ENCODE data around the gene EVX2. TPM values are rescaled to one million over a fixed set of nuclear protein-coding genes. Genes with fewer than 3 reads are reported as not detected.
A peak's percentile ranks its signal among the peaks of the same experiment; 100 is the strongest.

EVX2 gene
- total and polyA plus RNA-seq, 2 of the 4 experiments (the other 2 are of a cell fraction): not detected

DNA sequence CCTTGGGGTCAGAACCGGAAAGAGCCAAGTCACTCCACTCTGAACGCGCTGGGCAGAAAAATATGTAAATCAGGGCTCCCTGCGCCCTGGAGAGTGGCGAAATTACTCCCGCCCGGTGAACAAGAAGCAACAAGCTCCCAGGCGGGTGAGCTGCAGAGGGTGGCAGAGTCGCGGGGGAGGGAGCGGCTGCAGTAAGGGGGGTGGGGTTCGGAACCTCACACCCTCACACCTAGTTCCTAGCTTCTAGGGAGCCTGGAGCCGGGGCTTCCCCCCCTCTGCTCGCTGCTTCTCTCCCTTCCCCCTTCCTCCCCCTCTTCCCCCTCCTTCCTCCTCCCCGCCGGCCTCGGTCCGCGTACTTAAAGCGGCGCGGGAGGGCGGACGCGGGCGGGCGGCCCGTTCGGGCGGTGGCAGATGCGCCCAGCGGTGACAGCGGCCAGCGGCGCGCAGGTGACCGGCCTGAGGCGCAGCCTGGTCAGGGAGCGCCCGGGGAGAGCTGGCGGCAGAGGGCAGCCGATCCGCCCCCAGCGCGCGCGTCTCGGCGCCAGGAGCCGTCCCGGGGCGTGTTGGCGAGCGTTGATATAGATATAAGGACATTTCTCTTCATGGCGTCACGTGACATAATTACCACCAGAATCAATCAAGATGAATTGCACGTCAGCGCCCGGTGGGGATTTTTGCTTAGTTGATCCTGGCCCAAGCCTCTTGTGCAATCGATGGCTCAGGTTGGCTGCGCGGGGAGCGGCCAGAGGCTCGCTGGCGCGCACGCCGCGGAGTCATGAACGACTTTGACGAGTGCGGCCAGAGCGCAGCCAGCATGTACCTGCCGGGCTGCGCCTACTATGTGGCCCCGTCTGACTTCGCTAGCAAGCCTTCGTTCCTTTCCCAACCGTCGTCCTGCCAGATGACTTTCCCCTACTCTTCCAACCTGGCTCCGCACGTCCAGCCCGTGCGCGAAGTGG is 23.1 kb upstream of the EVX2 start, which contains the start of gene HOXD11:
HOXD11 (plus strand) TSS at position 700 of the 959 bp plus-strand sequence; CDS start at position 776, 76 bp downstream.
- intact Hi-C loops (cut with micrococcal nuclease): no loop called here
- Histone ChIP-seq H3K9ac (ENCODE audit: low read depth, low read length) (no peak within 1 kb of the TSS), H2BK5ac (ENCODE audit: low read depth, low read length, poor library complexity, severe bottlenecking) (no peak within 1 kb of the TSS), H3K9me1 (ENCODE audit: insufficient read depth, low read length) (no peaks in the 10 kb centered on the region), H4K20me1 (ENCODE audit: insufficient read depth, low read length) (no peaks in the 10 kb centered on the region), H3K18ac (ENCODE audit: low read depth, low read length) (no peak within 1 kb of the TSS), H4K8ac (ENCODE audit: low read depth in 2 of 2, low read length in 2 of 2) (no peak within 1 kb of the TSS), H2AK9ac (replicated peaks; ENCODE audit: low read depth, low read length, poor library complexity) (no peak within 1 kb of the TSS), H4K5ac (ENCODE audit: low read depth, low read length) (no peak within 1 kb of the TSS), H3K4ac (ENCODE audit: low read depth, low read length) (no peak within 1 kb of the TSS), H3K4me3 (ENCODE audit: insufficient read depth, low read depth, low read length) (no peak within 1 kb of the TSS), H3K14ac (replicated peaks; ENCODE audit: low read depth, low read length) (no peak within 1 kb of the TSS), H3K27ac (ENCODE audit: insufficient read depth, low read length) (no peak within 1 kb of the TSS), H3K4me2 (ENCODE audit: low read depth, low read length) (no peak within 1 kb of the TSS; the same call in 1 of the 2 replicates), H2BK15ac (ENCODE audit: low read depth, low read length) (no peak within 1 kb of the TSS), H3K27me3 (ENCODE audit: control insufficient read depth, insufficient read depth, low read length) (peaks cover 92% of the 10 kb centered on the region), H3K56ac (ENCODE audit: extremely low read depth, insufficient read depth, low read length) (no peak within 1 kb of the TSS), H3K4me1 (ENCODE audit: control insufficient read depth, insufficient read depth, low read length) (no peaks in the 10 kb centered on the region), H2BK20ac (ENCODE audit: low read depth, low read length) (no peak within 1 kb of the TSS), H3K23ac (ENCODE audit: low read depth, low read length) (no peak within 1 kb of the TSS), H2AK5ac (ENCODE audit: low read depth, low read length) (no peak within 1 kb of the TSS), H4K91ac (ENCODE audit: insufficient read depth, low read depth, low read length) (no peak within 1 kb of the TSS), H2BK120ac (ENCODE audit: low read depth, low read length) (no peak within 1 kb of the TSS), H3K36me3 (ENCODE audit: control insufficient read depth, insufficient read depth, low read length) (no peaks in the 10 kb centered on the region), H3K79me1 (ENCODE audit: low read depth in 1 of 2, low read length in 2 of 2) (no peaks in the 10 kb centered on the region), H3K9me3 (ENCODE audit: control insufficient read depth, insufficient read depth, low read length) (peaks cover 5% of the 10 kb centered on the region), H2AFZ (replicated peaks; ENCODE audit: low read length, poor library complexity) (no peak within 1 kb of the TSS)
- WGBS, 2 experiments (ENCODE audit: extremely low coverage in 2 of 2, insufficient read length in 1 of 2): 2% methylated on average over 22 of the region's 85 CpGs; no CpG with 5 or more reads in 1 of the 2 experiments
- dilution Hi-C loops (cut with HindIII; ENCODE audit: low sequenced_read_pairs, unreplicated experiment): no loop called here
- ChIA-PET CTCF (no interaction called here), POLR2A (ENCODE audit: unreplicated experiment) (no interaction called here)
- BruUV-seq (replicated peaks): no TSS peak
- DNase-seq (no peak), ATAC-seq (ENCODE audit: low read depth) (no peak; the same call in 1 of the 2 replicates)
- peak; percentile 77 for TF ChIP-seq CEBPB (IDR thresholded peaks at IDR 0.05; ENCODE audit: low read depth, low read length)
- TF ChIP-seq MAZ (IDR thresholded peaks at IDR 0.05; ENCODE audit: borderline replicate concordance, low read depth, low read length): no peak
- in situ Hi-C loops (cut with MboI; ENCODE audit: low sequenced_read_pairs): no loop called here

Data from IMR-90 (cell line).